NCI-H2227 (cell line): Measurements from ENCODE around the gene BMP6.

Experiments
- DNase-seq: peaks from one replicate; lab custom pipeline; 2025; ENCODE audit not compliant: unreplicated experiment; lab: John Stamatoyannopoulos, UW

BMP6 gene

GRCh38 chr6:7747016-7747415, 21.1 kb downstream of the BMP6 start:
- no peak for DNase-seq

- DNase-seq = no peak
Measured at GRCh38 chr6:7747433-7747832, 21.5 kb downstream of the BMP6 start.

- DNase-seq = no peak
Measured at GRCh38 chr6:7747901-7748504, 22.1 kb downstream of the BMP6 start.

GRCh38 chr6:7749478-7749877, 23.6 kb downstream of the BMP6 start:
- no peak for DNase-seq

GRCh38 chr6:7750197-7750596, 24.3 kb downstream of the BMP6 start:
- no peak for DNase-seq

GRCh38 chr6:7758456-7758855, 32.6 kb downstream of the BMP6 start:
- DNase-seq = no peak

- no peak for DNase-seq
Measured at GRCh38 chr6:7759320-7759719, 33.4 kb downstream of the BMP6 start.

- no peak for DNase-seq
Measured at GRCh38 chr6:7761051-7761450, 35.2 kb downstream of the BMP6 start.

GRCh38 chr6:7762760-7763159, 36.9 kb downstream of the BMP6 start:
- DNase-seq = peak; percentile 42

- DNase-seq = peak; percentile 74
Measured at GRCh38 chr6:7763881-7764280, 38.0 kb downstream of the BMP6 start.

GRCh38 chr6:7765575-7766325, 39.9 kb downstream of the BMP6 start:
- DNase-seq = no peak

- no peak for DNase-seq
Measured at GRCh38 chr6:7769702-7770101, 43.8 kb downstream of the BMP6 start.

GRCh38 chr6:7770111-7770510, 44.2 kb downstream of the BMP6 start:
- no peak for DNase-seq

GRCh38 chr6:7770601-7771000, 44.7 kb downstream of the BMP6 start:
- DNase-seq = no peak

- no peak for DNase-seq
Measured at GRCh38 chr6:7773322-7773721, 47.4 kb downstream of the BMP6 start.

GRCh38 chr6:7773914-7774313, 48.0 kb downstream of the BMP6 start:
- DNase-seq = no peak

GRCh38 chr6:7776509-7776908, 50.6 kb downstream of the BMP6 start:
- no peak for DNase-seq

GRCh38 chr6:7777074-7777473, 51.2 kb downstream of the BMP6 start:
- DNase-seq = no peak

GRCh38 chr6:7781240-7781639, 55.3 kb downstream of the BMP6 start:
- no peak for DNase-seq

GRCh38 chr6:7784248-7784647, 58.3 kb downstream of the BMP6 start:
- no peak for DNase-seq

- DNase-seq = peak; percentile 6
Measured at GRCh38 chr6:7784706-7785105, 58.8 kb downstream of the BMP6 start.

- DNase-seq = peak; percentile 56
Measured at GRCh38 chr6:7785243-7786035, 59.5 kb downstream of the BMP6 start.
